BLaER1 treated with 17β-estradiol and CSF1 and Interleukin-3, amounts not matched to agents 10 nM and 100 nM (cell line): ENCODE measurements around the gene IQSEC3.

Experiments used
- H3K27ac ChIP-seq, 11 experiments: shearing (Covaris generic); formaldehyde crosslinking; 2 replicates each; pipeline ENCODE4 v1.8.1; 2022
- H3K27me3 ChIP-seq, 11 experiments: shearing (Covaris generic); formaldehyde crosslinking; 2 replicates each; pipeline ENCODE4 v1.8.1; 2022
- H3K36me3 ChIP-seq, 11 experiments: shearing (Covaris generic); formaldehyde crosslinking; 2 replicates each; pipeline ENCODE4 v1.8.1; 2022
- H3K4me1 ChIP-seq, 10 experiments: shearing (Covaris generic); formaldehyde crosslinking; 2 replicates each; pipeline ENCODE4 v1.8.1; 2022
- H3K4me2 ChIP-seq, 11 experiments: shearing (Covaris generic); formaldehyde crosslinking; 2 replicates each; pipeline ENCODE4 v1.8.1; 2022
- H3K4me3 ChIP-seq, 10 experiments: shearing (Covaris generic); formaldehyde crosslinking; 2 replicates each; pipeline ENCODE4 v1.8.1; 2022
- H3K9ac ChIP-seq, 11 experiments: shearing (Covaris generic); formaldehyde crosslinking; 2 replicates each; pipeline ENCODE4 v1.8.1; 2022
- H3K9me3 ChIP-seq, 11 experiments: shearing (Covaris generic); formaldehyde crosslinking; replicated peaks in 1 of 11; 2 replicates each; pipeline ENCODE4 v1.8.1; 2022
- H4K20me1 ChIP-seq, 11 experiments: shearing (Covaris generic); formaldehyde crosslinking; 2 replicates each; pipeline ENCODE4 v1.8.1; 2022
- Cebpa-rat ChIP-seq, 11 experiments: shearing (Covaris generic); IDR thresholded peaks; 2 replicates each; pipeline ENCODE4 v1.8.1; 2022

The IQSEC3 gene

GRCh38 chr12:224330-224729 is 157.8 kb downstream of the IQSEC3 start:
- Histone ChIP-seq H3K4me1 (peaks cover 0 to 11% (median 2%) of the 10 kb centered on the region in 10 experiments; a peak in 4 of 20 replicates), H3K4me3 (no peak overlapping the region), H3K4me2 (no peak overlapping the region), H3K27me3 (no peaks in the 10 kb centered on the region), H3K9ac (no peak overlapping the region), H3K27ac (no peak overlapping the region), H3K9me3 (no peaks in the 10 kb centered on the region), H4K20me1 (no peaks in the 10 kb centered on the region), H3K36me3 (no peaks in the 10 kb centered on the region)
- TF ChIP-seq Cebpa-rat (IDR thresholded peaks at IDR 0.05): no peak

- Histone ChIP-seq H3K4me3 (no peak overlapping the region), H3K4me2 (no peak overlapping the region), H3K9ac (no peak overlapping the region), H3K4me1 (peaks cover 0 to 4% (median 0%) of the 10 kb centered on the region in 10 experiments; a peak in 2 of 20 replicates), H3K27me3 (no peaks in the 10 kb centered on the region), H3K36me3 (no peaks in the 10 kb centered on the region), H3K9me3 (no peaks in the 10 kb centered on the region), H3K27ac (no peak overlapping the region), H4K20me1 (no peaks in the 10 kb centered on the region)
- TF ChIP-seq Cebpa-rat (IDR thresholded peaks at IDR 0.05): no peak
Observed at GRCh38 chr12:225012-225411, 158.4 kb downstream of the IQSEC3 start.

GRCh38 chr12:226401-226800 is 159.8 kb downstream of the IQSEC3 start:
- no peak for TF ChIP-seq Cebpa-rat (IDR thresholded peaks at IDR 0.05)
- Histone ChIP-seq H3K27me3 (no peaks in the 10 kb centered on the region), H3K9me3 (no peaks in the 10 kb centered on the region), H3K4me2 (no peak overlapping the region), H3K4me1 (no peaks in the 10 kb centered on the region), H3K4me3 (no peak overlapping the region), H3K9ac (no peak overlapping the region), H3K36me3 (no peaks in the 10 kb centered on the region), H3K27ac (no peak overlapping the region), H4K20me1 (no peaks in the 10 kb centered on the region)

GRCh38 chr12:227286-227915 is 160.8 kb downstream of the IQSEC3 start:
- H4K20me1 ChIP-seq: no peaks in the 10 kb centered on the region
- H3K36me3 ChIP-seq: no peaks in the 10 kb centered on the region
- H3K27me3 ChIP-seq: no peaks in the 10 kb centered on the region
- peaks cover 0 to 1% (median 0%) of the 10 kb centered on the region in 10 experiments; a peak in 4 of 20 replicates for H3K4me1 ChIP-seq
- no peak overlapping the region for H3K4me2 ChIP-seq
- H3K4me3 ChIP-seq: no peak overlapping the region
- H3K27ac ChIP-seq: no peak overlapping the region
- no peak overlapping the region for H3K9ac ChIP-seq
- no peak for TF ChIP-seq Cebpa-rat (IDR thresholded peaks at IDR 0.05)
- H3K9me3 ChIP-seq: no peaks in the 10 kb centered on the region
